H9 (cell line): ENCODE measurements around the gene R3HDM2. TPM values are rescaled to one million over a fixed set of nuclear protein-coding genes. Genes with fewer than 3 reads are reported as not detected.
"Not testable (repeated sequence)": the region's sequence is repeated elsewhere in the genome, so short reads cannot be mapped to it uniquely, and the experiment has no call there.

Experiments used
- DNase-seq: peaks from one replicate; pipeline ENCODE4 v3.0.0-alpha.2; 2017
- H2AFZ ChIP-seq: one replicate; pipeline ENCODE4 v1.6.1; 2013; ENCODE audit warnings: mild to moderate bottlenecking, low read length, control low read depth, moderate library complexity
- H2AK5ac ChIP-seq: 2 replicates; pipeline ENCODE4 v1.6.1; 2013; ENCODE audit warnings: low read length, control low read depth, mixed read lengths; ENCODE audit not compliant: insufficient read length
- H2BK120ac ChIP-seq: one replicate; pipeline ENCODE4 v1.6.1; 2013; ENCODE audit warnings: low read depth, mild to moderate bottlenecking, low read length, control low read depth, inconsistent platforms; ENCODE audit not compliant: poor library complexity, severe bottlenecking
- H2BK12ac ChIP-seq: 2 replicates; pipeline ENCODE4 v1.6.1; 2013; ENCODE audit warnings: low read length, control low read depth, mixed read lengths, low read depth; ENCODE audit not compliant: insufficient read length
- H2BK15ac ChIP-seq: 2 replicates; pipeline ENCODE4 v1.6.1; 2013; ENCODE audit warnings: low read depth, low read length, control low read depth
- H2BK20ac ChIP-seq: one replicate; pipeline ENCODE4 v1.6.1; 2013; ENCODE audit warnings: low read depth, mild to moderate bottlenecking, low read length, control low read depth, inconsistent platforms; ENCODE audit not compliant: poor library complexity, severe bottlenecking
- H2BK5ac ChIP-seq: 2 replicates; pipeline ENCODE4 v1.6.1; 2013; ENCODE audit warnings: low read length, control low read depth, mixed read lengths; ENCODE audit not compliant: insufficient read length
- H3K14ac ChIP-seq: 2 replicates; pipeline ENCODE4 v1.6.1; 2013; ENCODE audit warnings: low read length, control low read depth; ENCODE audit not compliant: insufficient read depth
- H3K18ac ChIP-seq: 2 replicates; pipeline ENCODE4 v1.6.1; 2013; ENCODE audit warnings: low read depth, mild to moderate bottlenecking, mixed read lengths, low read length, control low read depth; ENCODE audit not compliant: insufficient read length
- H3K23ac ChIP-seq: 2 replicates; pipeline ENCODE4 v1.6.1; 2013; ENCODE audit warnings: low read length, control low read depth, mixed read lengths, low read depth; ENCODE audit not compliant: insufficient read length
- H3K23me2 ChIP-seq: 2 replicates; pipeline ENCODE4 v1.6.1; 2013; ENCODE audit warnings: low read depth, mild to moderate bottlenecking, mixed read lengths, low read length, control low read depth; ENCODE audit not compliant: insufficient read length, poor library complexity, severe bottlenecking
- H3K27ac ChIP-seq: 2 replicates; pipeline ENCODE4 v1.5.1; 2013; ENCODE audit warnings: low read length, control low read depth, mixed read lengths, low read depth; ENCODE audit not compliant: insufficient read length
- H3K27me3 ChIP-seq: 2 replicates; pipeline ENCODE4 v1.6.1; 2013; ENCODE audit warnings: low read length, control low read depth, inconsistent platforms; ENCODE audit not compliant: insufficient read depth
- H3K4ac ChIP-seq: 2 replicates; pipeline ENCODE4 v1.6.1; 2013; ENCODE audit warnings: low read depth, mild to moderate bottlenecking, control low read depth, inconsistent platforms, low read length, moderate library complexity
- H3K4me1 ChIP-seq: 2 replicates; pipeline ENCODE4 v1.6.1; 2013; ENCODE audit warnings: low read length, control low read depth, inconsistent platforms; ENCODE audit not compliant: insufficient read depth
- H3K4me2 ChIP-seq: 2 replicates; pipeline ENCODE4 v1.6.1; 2013; ENCODE audit warnings: low read length, control low read depth, mixed read lengths; ENCODE audit not compliant: insufficient read length, insufficient read depth
- H3K56ac ChIP-seq: 2 replicates; pipeline ENCODE4 v1.6.1; 2013; ENCODE audit warnings: low read depth, mild to moderate bottlenecking, mixed read lengths, low read length, control low read depth; ENCODE audit not compliant: insufficient read length
- H3K79me1 ChIP-seq: 2 replicates; pipeline ENCODE4 v1.6.1; 2013; ENCODE audit warnings: low read depth, mild to moderate bottlenecking, moderate library complexity, low read length, control low read depth, inconsistent platforms; ENCODE audit not compliant: insufficient read depth, poor library complexity, severe bottlenecking
- H3K79me2 ChIP-seq: 2 replicates; pipeline ENCODE4 v1.6.1; 2013; ENCODE audit warnings: low read length, control low read depth, inconsistent platforms; ENCODE audit not compliant: insufficient read depth
- H3K9ac ChIP-seq: 2 replicates; pipeline ENCODE4 v1.6.1; 2013; ENCODE audit warnings: low read length, control low read depth, mixed read lengths; ENCODE audit not compliant: insufficient read length; ENCODE audit errors: extremely low read depth
- H3K9me3 ChIP-seq: one replicate; pipeline ENCODE4 v1.6.1; 2013; ENCODE audit warnings: low read depth, low read length, inconsistent platforms; ENCODE audit not compliant: control insufficient read depth
- H3T11ph ChIP-seq: one replicate; pipeline ENCODE4 v1.6.1; 2013; ENCODE audit warnings: mild to moderate bottlenecking, low read length, control low read depth, inconsistent platforms
- H4K20me1 ChIP-seq: one replicate; pipeline ENCODE4 v1.6.1; 2013; ENCODE audit not compliant: control insufficient read depth, insufficient read length, insufficient read depth
- H4K5ac ChIP-seq: 2 replicates; pipeline ENCODE4 v1.6.1; 2013; ENCODE audit warnings: low read depth, mild to moderate bottlenecking, mixed read lengths, low read length, control low read depth; ENCODE audit not compliant: insufficient read length
- H4K8ac ChIP-seq: replicated peaks from 2 replicates; pipeline ENCODE4 v1.6.1; 2013; ENCODE audit warnings: low read length, control low read depth, mixed read lengths, low read depth; ENCODE audit not compliant: insufficient read length
- H4K91ac ChIP-seq: 2 replicates; pipeline ENCODE4 v1.6.1; 2013; ENCODE audit warnings: low read depth, mild to moderate bottlenecking, moderate library complexity, mixed read lengths, low read length, control low read depth; ENCODE audit not compliant: insufficient read length
- H3K27ac Mint-ChIP-seq, 3 experiments: 2 replicates in 2 of 3; 3 replicates in 1 of 3; pipeline ENCODE4 v1.8.0; 2020 to 2021; ENCODE audit warnings: mixed read lengths in 3 of 3, mild to moderate bottlenecking in 1 of 3, moderate library complexity in 1 of 3
- H3K27me3 Mint-ChIP-seq: 2 replicates; pipeline ENCODE4 v1.8.0; 2021; ENCODE audit warnings: low read depth, mild to moderate bottlenecking, moderate library complexity, mixed read lengths
- H3K36me3 Mint-ChIP-seq, 3 experiments: 2 replicates in 2 of 3; 3 replicates in 1 of 3; pipeline ENCODE4 v1.8.0; 2020 to 2021; ENCODE audit warnings: low read depth in 3 of 3, mixed read lengths in 3 of 3; ENCODE audit not compliant: insufficient read depth in 1 of 3
- H3K4me1 Mint-ChIP-seq, 2 experiments: 2 replicates each; pipeline ENCODE4 v1.8.0; 2020; ENCODE audit warnings: mixed read lengths in 2 of 2
- H3K4me3 Mint-ChIP-seq, 2 experiments: 2 replicates in 1 of 2; 3 replicates in 1 of 2; pipeline ENCODE4 v1.8.0; 2020 to 2021; ENCODE audit warnings: mild to moderate bottlenecking in 2 of 2, mixed read lengths in 2 of 2, moderate library complexity in 1 of 2
- H3K9me3 Mint-ChIP-seq, 2 experiments: 2 replicates in 1 of 2; 3 replicates in 1 of 2; pipeline ENCODE4 v1.8.0; 2020; ENCODE audit warnings: mild to moderate bottlenecking in 2 of 2, mixed read lengths in 2 of 2, moderate library complexity in 1 of 2
- WGBS: extraction: QIAGEN DNeasy Blood & Tissue Kit; methylation state at CpG from one replicate; pipeline ENCODE4 v1.1.7; 2013; ENCODE audit warnings: missing lambda C conversion rate, low lambda C conversion rate, mixed read lengths; ENCODE audit not compliant: insufficient read length; ENCODE audit errors: extremely low coverage; 5-methylcytosine and 5-hydroxymethylcytosine counted together
- total RNA-seq: library from RNA; stranded (reverse); gene quantifications from 2 replicates; pipeline ENCODE4 v1.2.1, GENCODE V29; 2021
- TF ChIP-seq, protein P1 (sequence below): fragments of 200-600 bp; sonication (generic); conservative IDR thresholded peaks from 3 replicates; pipeline ENCODE4 v1.8.0; 2021; ENCODE audit warnings: antibody characterized with exemption, mild to moderate bottlenecking

R3HDM2 gene
- total RNA-seq, 1 experiment from 2014 or later: 43.9 TPM

DNA sequence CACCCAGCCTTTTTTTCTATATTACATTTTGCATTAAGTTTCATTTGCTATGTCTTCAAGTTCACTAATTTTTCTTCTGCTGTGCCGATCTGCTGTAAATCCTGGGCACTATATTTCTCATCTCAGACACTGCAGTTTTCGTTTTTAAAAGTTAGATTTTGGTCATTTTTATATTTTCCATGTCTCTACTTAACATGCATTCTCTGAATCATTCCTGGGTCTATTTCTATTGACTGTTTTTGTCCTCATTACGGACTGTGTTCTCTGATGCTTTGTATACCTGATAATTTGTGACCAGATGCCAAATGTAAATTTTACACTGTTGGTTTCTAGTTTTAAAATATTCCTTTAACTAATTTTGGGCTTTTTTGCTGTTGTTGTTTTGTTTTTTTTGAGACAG is 64.5 kb downstream of the R3HDM2 start:
- no peaks in the 10 kb centered on the region for H4K20me1 ChIP-seq
- no peaks in the 10 kb centered on the region for H3K27me3 ChIP-seq
- no peaks in the 10 kb centered on the region for H3K9me3 ChIP-seq
- DNase-seq: no peak
- Mint-ChIP-seq H3K4me1 (peaks cover 0 to 6% of the 10 kb centered on the region in 2 experiments; a peak in 3 of 4 replicates), H3K9me3 (peaks cover 14 to 15% of the 10 kb centered on the region in 2 experiments), H3K4me3 (no peak overlapping the region), H3K27ac (no peak overlapping the region), H3K36me3 (peaks cover 13 to 23% (median 17%) of the 10 kb centered on the region in 3 experiments), H3K27me3 (no peaks in the 10 kb centered on the region)
- no peak overlapping the region for H3K4me2 ChIP-seq
- no peak overlapping the region for H2BK20ac ChIP-seq
- no peaks in the 10 kb centered on the region for H3K79me2 ChIP-seq
- H2BK12ac ChIP-seq: no peak overlapping the region
- H2BK15ac ChIP-seq: no peak overlapping the region
- H3T11ph ChIP-seq: no peak overlapping the region
- no peak overlapping the region for H4K91ac ChIP-seq
- no peak overlapping the region for H4K8ac ChIP-seq
- H3K23ac ChIP-seq: no peak overlapping the region
- H2AK5ac ChIP-seq: no peak overlapping the region
- H3K23me2 ChIP-seq: no peaks in the 10 kb centered on the region
- H4K5ac ChIP-seq: no peak overlapping the region
- no peak overlapping the region for H3K4ac ChIP-seq
- H2BK120ac ChIP-seq: no peak overlapping the region
- no peak overlapping the region for H3K27ac ChIP-seq
- no peak overlapping the region for H3K18ac ChIP-seq
- H2AFZ ChIP-seq: no peak overlapping the region
- no peaks in the 10 kb centered on the region for H3K4me1 ChIP-seq
- no peak overlapping the region for H3K9ac ChIP-seq
- WGBS: no CpG with 5 or more reads among the region's 3 CpGs
- H3K14ac ChIP-seq: no peak overlapping the region
- TF ChIP-seq, protein P1, sequence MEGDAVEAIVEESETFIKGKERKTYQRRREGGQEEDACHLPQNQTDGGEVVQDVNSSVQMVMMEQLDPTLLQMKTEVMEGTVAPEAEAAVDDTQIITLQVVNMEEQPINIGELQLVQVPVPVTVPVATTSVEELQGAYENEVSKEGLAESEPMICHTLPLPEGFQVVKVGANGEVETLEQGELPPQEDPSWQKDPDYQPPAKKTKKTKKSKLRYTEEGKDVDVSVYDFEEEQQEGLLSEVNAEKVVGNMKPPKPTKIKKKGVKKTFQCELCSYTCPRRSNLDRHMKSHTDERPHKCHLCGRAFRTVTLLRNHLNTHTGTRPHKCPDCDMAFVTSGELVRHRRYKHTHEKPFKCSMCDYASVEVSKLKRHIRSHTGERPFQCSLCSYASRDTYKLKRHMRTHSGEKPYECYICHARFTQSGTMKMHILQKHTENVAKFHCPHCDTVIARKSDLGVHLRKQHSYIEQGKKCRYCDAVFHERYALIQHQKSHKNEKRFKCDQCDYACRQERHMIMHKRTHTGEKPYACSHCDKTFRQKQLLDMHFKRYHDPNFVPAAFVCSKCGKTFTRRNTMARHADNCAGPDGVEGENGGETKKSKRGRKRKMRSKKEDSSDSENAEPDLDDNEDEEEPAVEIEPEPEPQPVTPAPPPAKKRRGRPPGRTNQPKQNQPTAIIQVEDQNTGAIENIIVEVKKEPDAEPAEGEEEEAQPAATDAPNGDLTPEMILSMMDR: no peak
- H3K79me1 ChIP-seq: no peaks in the 10 kb centered on the region
- H2BK5ac ChIP-seq: no peak overlapping the region
- no peak overlapping the region for H3K56ac ChIP-seq

DNA sequence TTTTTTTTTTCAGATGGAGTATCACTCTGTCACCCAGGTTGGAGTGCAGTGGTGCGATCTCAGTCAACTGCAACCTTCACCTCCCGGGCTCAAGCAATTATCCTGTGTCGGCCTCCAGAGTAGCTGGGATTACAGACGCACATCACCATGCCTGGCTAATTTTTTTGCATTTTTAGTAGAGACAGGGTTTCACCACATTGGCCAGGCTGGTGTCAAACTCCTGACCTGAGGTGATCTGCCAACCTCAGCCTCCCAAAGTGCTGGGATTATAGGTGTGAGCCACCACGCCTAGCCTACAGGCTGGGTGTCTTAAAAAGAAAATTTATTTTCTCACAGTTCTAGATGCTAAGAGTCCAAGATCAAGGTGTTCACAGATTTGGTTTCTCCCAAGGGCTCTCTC is 66.7 kb downstream of the R3HDM2 start:
- H2BK15ac ChIP-seq, H3K79me1 ChIP-seq, H4K20me1 ChIP-seq, H3K56ac ChIP-seq, H2BK120ac ChIP-seq, H3K14ac ChIP-seq, H2BK20ac ChIP-seq, H3K23ac ChIP-seq, H4K91ac ChIP-seq, H3K4me1 ChIP-seq, H3K18ac ChIP-seq, H3K27me3 ChIP-seq, H3K27ac Mint-ChIP-seq, H2AK5ac ChIP-seq, H3K79me2 ChIP-seq, H3K27ac ChIP-seq, H4K8ac ChIP-seq, H3K4me3 Mint-ChIP-seq, H3K23me2 ChIP-seq, H2BK12ac ChIP-seq, H2BK5ac ChIP-seq, H3K4me2 ChIP-seq, DNase-seq, H3K27me3 Mint-ChIP-seq, H3K4me1 Mint-ChIP-seq, H3K9ac ChIP-seq, H3K4ac ChIP-seq, H4K5ac ChIP-seq, H3K9me3 ChIP-seq, H2AFZ ChIP-seq, H3T11ph ChIP-seq: not testable (repeated sequence)
- WGBS: no CpG with 5 or more reads among the region's 5 CpGs
- Mint-ChIP-seq H3K36me3 (peaks cover 10 to 27% (median 17%) of the 10 kb centered on the region in 3 experiments), H3K9me3 (peaks cover 14 to 15% of the 10 kb centered on the region in 2 experiments)
